K562 (cell line): Measurements from ENCODE around the gene PIP5KL1. TPM values are rescaled to one million over a fixed set of nuclear protein-coding genes. Genes with fewer than 3 reads are reported as not detected.

ENCODE experiments used
- CREB1 ChIP-seq, 2 experiments: sonication (generic) in 1 of 2; formaldehyde crosslinking in 1 of 2; IDR thresholded peaks; 2 replicates each; pipeline versions ENCODE4 v1.6.1 to v1.8.0; 2012 to 2022; ENCODE audit warnings: inconsistent platforms in 1 of 2, mild to moderate bottlenecking in 1 of 2, missing genetic modification reagents in 1 of 2, moderate library complexity in 1 of 2
- CREM ChIP-seq: IDR thresholded peaks from 2 replicates; pipeline ENCODE4 v1.6.1; 2014; ENCODE audit warnings: antibody characterized with exemption, low read depth
- E2F3 ChIP-seq: fragments of 250-450 bp; sonication (Bioruptor Pico); IDR thresholded peaks from 2 replicates; pipeline ENCODE4 v1.4.0; 2020; ENCODE audit warnings: mild to moderate bottlenecking
- KDM2B ChIP-seq: fragments of 250-450 bp; sonication (Bioruptor Pico); IDR thresholded peaks from 2 replicates; pipeline ENCODE4 v1.8.0; 2021; ENCODE audit warnings: mild to moderate bottlenecking, moderate library complexity
- KLF13 ChIP-seq: fragments of 450-650 bp; IDR thresholded peaks from 2 replicates; pipeline ENCODE4 v1.6.1; 2016; ENCODE audit warnings: missing genetic modification characterization, low read depth, mild to moderate bottlenecking, missing compliant biosample characterization, moderate library complexity, borderline replicate concordance
- L3MBTL2 ChIP-seq: fragments of 450-650 bp; IDR thresholded peaks from 2 replicates; pipeline ENCODE4 v1.6.1; 2016; ENCODE audit warnings: mild to moderate bottlenecking, moderate library complexity
- LARP7 ChIP-seq: fragments of 450-650 bp; IDR thresholded peaks from 2 replicates; pipeline ENCODE4 v1.6.1; 2016
- MAZ ChIP-seq, 2 experiments: fragments of 450-650 bp in 1 of 2; sonication (generic) in 1 of 2; formaldehyde crosslinking; IDR thresholded peaks in 1 of 2; conservative IDR thresholded peaks in 1 of 2; 2 replicates each; pipeline versions ENCODE4 v1.4.0 to v1.5.0; 2020; ENCODE audit warnings: mild to moderate bottlenecking in 1 of 2, missing genetic modification reagents in 1 of 2
- MYBL2 ChIP-seq, 2 experiments: fragments of 450-650 bp in 1 of 2; sonication (generic) in 1 of 2; formaldehyde crosslinking in 1 of 2; IDR thresholded peaks; 2 replicates each; pipeline versions ENCODE4 v1.6.1 to v1.8.1; 2017 to 2022; ENCODE audit warnings: borderline replicate concordance in 1 of 2, inconsistent platforms in 1 of 2, low read depth in 1 of 2, mild to moderate bottlenecking in 1 of 2, missing genetic modification reagents in 1 of 2, moderate library complexity in 1 of 2
- MYC ChIP-seq, 2 experiments: fragments of 250-450 bp in 1 of 2; sonication (Bioruptor Pico) in 1 of 2; IDR thresholded peaks; 2 replicates each; pipeline versions ENCODE4 v1.5.1 to v1.6.1; 2012 to 2021; ENCODE audit warnings: low read depth in 2 of 2, borderline replicate concordance in 1 of 2, improper control_type of control experiment in 1 of 2, low read length in 1 of 2, mild to moderate bottlenecking in 1 of 2, moderate library complexity in 1 of 2
- NKRF ChIP-seq: fragments of 450-650 bp; IDR thresholded peaks from 2 replicates; pipeline ENCODE4 v1.6.1; 2016; ENCODE audit warnings: borderline replicate concordance
- NR1H2 ChIP-seq: sonication (generic); formaldehyde crosslinking; IDR thresholded peaks from 2 replicates; pipeline ENCODE4 v1.4.0; 2020; ENCODE audit warnings: mild to moderate bottlenecking, missing genetic modification reagents
- NR2C1 ChIP-seq, 2 experiments: fragments of 450-650 bp; IDR thresholded peaks; 2 replicates each; pipeline ENCODE4 v1.6.1; 2017; ENCODE audit warnings: mild to moderate bottlenecking in 2 of 2, antibody characterized with exemption in 1 of 2, inconsistent platforms in 1 of 2, missing compliant biosample characterization in 1 of 2, missing genetic modification characterization in 1 of 2
- PCBP1 ChIP-seq: fragments of 200-400 bp; formaldehyde crosslinking; IDR thresholded peaks from 2 replicates; pipeline ENCODE4 v1.6.1; 2018; ENCODE audit warnings: mild to moderate bottlenecking, low read depth, low read length; ENCODE audit not compliant: poor library complexity, severe bottlenecking
- POLR2G ChIP-seq: fragments of 200-400 bp; formaldehyde crosslinking; IDR thresholded peaks from 2 replicates; pipeline ENCODE4 v1.6.1; 2017; ENCODE audit warnings: low read depth, mild to moderate bottlenecking, antibody characterized with exemption, low read length, moderate library complexity
- RB1 ChIP-seq: fragments of 450-650 bp; IDR thresholded peaks from 2 replicates; pipeline ENCODE4 v1.6.1; 2017; ENCODE audit warnings: low read depth, mild to moderate bottlenecking
- RBM22 ChIP-seq: fragments of 200-400 bp; formaldehyde crosslinking; IDR thresholded peaks from 2 replicates; pipeline ENCODE4 v1.6.1; 2018; ENCODE audit warnings: low read length, low read depth; ENCODE audit not compliant: poor library complexity, severe bottlenecking
- SAP30 ChIP-seq: fragments of 200-600 bp; sonication (generic); IDR thresholded peaks from 2 replicates; pipeline ENCODE4 v1.6.1; 2012; ENCODE audit warnings: borderline replicate concordance, low read depth, mild to moderate bottlenecking, moderate library complexity, low read length, control low read depth, inconsistent platforms; ENCODE audit not compliant: insufficient read depth, poor library complexity, severe bottlenecking
- STAT5B ChIP-seq: fragments of 250-450 bp; sonication (Bioruptor Pico); IDR thresholded peaks from 2 replicates; pipeline ENCODE4 v1.8.0; 2021; ENCODE audit warnings: mild to moderate bottlenecking, inconsistent platforms
- TAF7 ChIP-seq: fragments of 450-650 bp; IDR thresholded peaks from 2 replicates; pipeline ENCODE4 v1.6.1; 2016; ENCODE audit warnings: missing genetic modification characterization, missing compliant biosample characterization
- TSC22D4 ChIP-seq: fragments of 450-650 bp; IDR thresholded peaks from 2 replicates; pipeline ENCODE4 v1.6.1; 2016; ENCODE audit warnings: missing genetic modification characterization, missing biosample characterization, control low read depth
- VEZF1 ChIP-seq: fragments of 200-800 bp; sonication (Bioruptor generic); IDR thresholded peaks from 2 replicates; pipeline ENCODE4 v1.6.1; 2017; ENCODE audit warnings: missing genetic modification characterization, missing compliant biosample characterization
- ZEB2 ChIP-seq: fragments of 450-650 bp; IDR thresholded peaks from 2 replicates; pipeline ENCODE4 v1.6.1; 2016
- polyA plus RNA-seq, 8 experiments: library from polyadenylated mRNA; depleted of rRNA in 4 of 8; stranded (reverse) in 5 of 8; unstranded in 3 of 8; fragments of >200 nt; fragmentation: Nextera tagmentation in 2 of 8; fragmentation: Illumina TruSeq in 1 of 8; extraction: Ambion mirVana in 2 of 8; extraction: Trizol in 1 of 8; gene quantifications; 2 replicates each; pipeline versions ENCODE4 v1.2.1 to v1.2.3, GENCODE V29; 2011 to 2014; ENCODE audit warnings: inconsistent platforms in 1 of 8, missing spikeins in 1 of 8
- total RNA-seq, 7 experiments: library from RNA; depleted of rRNA in 6 of 7; stranded (reverse); fragments of >200 nt in 6 of 7; fragmentation: Illumina TruSeq in 2 of 7; extraction: Trizol in 2 of 7; gene quantifications; 2 replicates each; pipeline versions ENCODE4 v1.2.1 to v1.2.3, GENCODE V29; 2011 to 2021; ENCODE audit warnings: low replicate concordance in 1 of 7

Gene PIP5KL1
- total and polyA plus RNA-seq, 9 of the 15 experiments (the other 6 are each of a cell fraction or from before 2014, with no cell fraction given) = 0.18 to 4.8 (median 1.2) TPM

GRCh38 chr9:127927201-127927987 is 3.2 kb downstream of the PIP5KL1 start (continued):
- TF ChIP-seq VEZF1 (CRISPR knock-in tag) (peak; percentile 62), MYBL2 (IDR thresholded peaks at IDR 0.05; ENCODE audit: low read depth) (no peak), MYBL2 (CRISPR knock-in tag; IDR thresholded peaks at IDR 0.05; ENCODE audit: borderline replicate concordance) (no peak), POLR2G (peak; percentile 18), CREB1 (IDR thresholded peaks at IDR 0.05) (no peak), CREB1 (CRISPR knock-in tag; IDR thresholded peaks at IDR 0.05) (0 out of 2 replicates have a peak, but pooled peaks have one; percentile 37), TAF7 (tag) (no peak), MYC (IDR thresholded peaks at IDR 0.05; ENCODE audit: low read depth, low read length) (0 out of 2 replicates have a peak, but pooled peaks have one; percentile 27), MYC (CRISPR knock-in tag; IDR thresholded peaks at IDR 0.05; ENCODE audit: borderline replicate concordance, low read depth) (no peak), KLF13 (tag) (0 out of 2 replicates have a peak, but pooled peaks have one; percentile 17), L3MBTL2 (peak; percentile 54), NR1H2 (no peak), RB1 (peak; percentile 52; the same call in 1 of the 2 replicates), RBM22 (peak; percentile 12), NR2C1 (IDR thresholded peaks at IDR 0.05) (no peak), NR2C1 (tag; IDR thresholded peaks at IDR 0.05) (0 out of 2 replicates have a peak, but pooled peaks have one; percentile 39), ZEB2 (peak; percentile 47; the same call in 1 of the 2 replicates), LARP7 (no peak), STAT5B (no peak), NKRF (peak; percentile 62; the same call in 1 of the 2 replicates), PCBP1 (peak; percentile 23), CREM (0 out of 2 replicates have a peak, but pooled peaks have one; percentile 13), KDM2B (CRISPR knock-in tag) (0 out of 2 replicates have a peak, but pooled peaks have one; percentile 33), E2F3 (CRISPR knock-in tag) (no peak), MAZ (CRISPR knock-in tag; conservative IDR thresholded peaks at IDR 0.05 in 1 of 2, IDR thresholded peaks at IDR 0.05 in 1 of 2) (peak in 1 of 2 experiments; percentile 13; a peak in 1 of 4 replicates), SAP30 (peak; percentile 33), TSC22D4 (no peak)
